ENCODE results near the gene ZMIZ1. TPM values are rescaled to one million over a fixed set of nuclear protein-coding genes. Genes with fewer than 3 reads are reported as not detected.
A peak's percentile ranks its signal among the peaks of the same experiment; 100 is the strongest.

Gene ZMIZ1
- polyA plus RNA-seq, 6 donors from 2014 or later, result 0.11 to 2.9 (median 1.5) TPM

- DNase-seq, result no peak
- H3K4me1 Mint-ChIP-seq, result peaks cover 0 to 5% (median 4%) of the 10 kb centered on the region in 3 donors
These were observed 141.1 kb downstream of the ZMIZ1 start for GRCh38 chr10:79209831-79210230.

GRCh38 chr10:79210672-79211071, 141.9 kb downstream of the ZMIZ1 start:
- no peak for DNase-seq
- ATAC-seq (ENCODE audit: low read depth in 2 of 2), result no peak
- no peaks in the 10 kb centered on the region for H3K27me3 Mint-ChIP-seq
- H3K4me3 Mint-ChIP-seq, result no peak overlapping the region
- no peaks in the 10 kb centered on the region for H3K9me3 Mint-ChIP-seq
- no peak overlapping the region for H3K27ac Mint-ChIP-seq
- no peaks in the 10 kb centered on the region for H3K36me3 Mint-ChIP-seq
- H3K4me1 Mint-ChIP-seq, result peaks cover 0 to 5% (median 4%) of the 10 kb centered on the region in 3 donors

More at GRCh38 chr10:79209831-79210230, 141.1 kb downstream of the ZMIZ1 start:
- no peaks in the 10 kb centered on the region for H3K9me3 Mint-ChIP-seq
- H3K27ac Mint-ChIP-seq, result peak overlapping the region in 1 of 6 donors; percentile 80
- H3K27me3 Mint-ChIP-seq, result no peaks in the 10 kb centered on the region
- H3K4me3 Mint-ChIP-seq, result no peak overlapping the region
- no peaks in the 10 kb centered on the region for H3K36me3 Mint-ChIP-seq
- no peak for ATAC-seq (ENCODE audit: low read depth in 2 of 2)

- ATAC-seq (ENCODE audit: low read depth in 2 of 2), result no peak
- DNase-seq, result no peak
- no peaks in the 10 kb centered on the region for H3K9me3 Mint-ChIP-seq
- H3K4me3 Mint-ChIP-seq, result no peak overlapping the region
- no peaks in the 10 kb centered on the region for H3K27me3 Mint-ChIP-seq
- peaks cover 0 to 5% (median 4%) of the 10 kb centered on the region in 3 donors for H3K4me1 Mint-ChIP-seq
- H3K36me3 Mint-ChIP-seq, result no peaks in the 10 kb centered on the region
- H3K27ac Mint-ChIP-seq, result no peak overlapping the region
These were observed 142.8 kb downstream of the ZMIZ1 start for GRCh38 chr10:79211616-79212015.

- no peaks in the 10 kb centered on the region for H3K9me3 Mint-ChIP-seq
- peak overlapping the region in 1 of 6 donors; percentile 95 for H3K27ac Mint-ChIP-seq
- H3K36me3 Mint-ChIP-seq, result no peaks in the 10 kb centered on the region
- H3K4me3 Mint-ChIP-seq, result no peak overlapping the region
- H3K4me1 Mint-ChIP-seq, result peaks cover 0 to 8% (median 0%) of the 10 kb centered on the region in 3 donors
- no peak for DNase-seq
- ATAC-seq (ENCODE audit: low read depth in 2 of 2), result no peak
- H3K27me3 Mint-ChIP-seq, result no peaks in the 10 kb centered on the region
These were observed 146.8 kb downstream of the ZMIZ1 start for GRCh38 chr10:79215531-79215930.

GRCh38 chr10:79219322-79219957, 150.7 kb downstream of the ZMIZ1 start:
- no peak for DNase-seq
- ATAC-seq (ENCODE audit: low read depth in 2 of 2), result no peak
- Mint-ChIP-seq H3K4me3 (no peak overlapping the region), H3K4me1 (peaks cover 0 to 8% (median 0%) of the 10 kb centered on the region in 3 donors), H3K36me3 (no peaks in the 10 kb centered on the region), H3K9me3 (no peaks in the 10 kb centered on the region), H3K27ac (no peak overlapping the region), H3K27me3 (peaks cover 0 to 4% (median 2%) of the 10 kb centered on the region in 3 donors)

GRCh38 chr10:79220307-79220706, 151.5 kb downstream of the ZMIZ1 start:
- ATAC-seq (ENCODE audit: low read depth in 2 of 2) (no peak), DNase-seq (no peak)
- H3K27me3 Mint-ChIP-seq, result peaks cover 0 to 7% (median 4%) of the 10 kb centered on the region in 3 donors
- H3K4me3 Mint-ChIP-seq, result no peak overlapping the region
- H3K4me1 Mint-ChIP-seq, result peaks cover 0 to 8% (median 0%) of the 10 kb centered on the region in 3 donors
- no peaks in the 10 kb centered on the region for H3K36me3 Mint-ChIP-seq
- H3K9me3 Mint-ChIP-seq, result no peaks in the 10 kb centered on the region
- peak overlapping the region in 1 of 6 donors; percentile 67 for H3K27ac Mint-ChIP-seq

GRCh38 chr10:79221110-79222051, 152.6 kb downstream of the ZMIZ1 start:
- DNase-seq (no peak), ATAC-seq (ENCODE audit: low read depth in 2 of 2) (no peak)
- no peaks in the 10 kb centered on the region for H3K36me3 Mint-ChIP-seq
- H3K4me1 Mint-ChIP-seq, result peaks cover 0 to 8% (median 0%) of the 10 kb centered on the region in 3 donors
- H3K27me3 Mint-ChIP-seq, result peaks cover 0 to 7% (median 4%) of the 10 kb centered on the region in 3 donors
- no peaks in the 10 kb centered on the region for H3K9me3 Mint-ChIP-seq
- H3K27ac Mint-ChIP-seq, result peak overlapping the region in 1 of 6 donors; percentile 63
- no peak overlapping the region for H3K4me3 Mint-ChIP-seq

GRCh38 chr10:79222186-79222585, 153.4 kb downstream of the ZMIZ1 start:
- Mint-ChIP-seq H3K27me3 (peaks cover 0 to 7% (median 4%) of the 10 kb centered on the region in 3 donors), H3K27ac (no peak overlapping the region), H3K9me3 (no peaks in the 10 kb centered on the region), H3K4me3 (no peak overlapping the region), H3K36me3 (no peaks in the 10 kb centered on the region), H3K4me1 (peaks cover 0 to 8% (median 0%) of the 10 kb centered on the region in 3 donors)
- ATAC-seq (ENCODE audit: low read depth in 2 of 2), result no peak
- no peak for DNase-seq

- H3K4me3 Mint-ChIP-seq, result no peak overlapping the region
- H3K4me1 Mint-ChIP-seq, result peaks cover 0 to 7% (median 1%) of the 10 kb centered on the region in 3 donors
- H3K36me3 Mint-ChIP-seq, result no peaks in the 10 kb centered on the region
- no peaks in the 10 kb centered on the region for H3K9me3 Mint-ChIP-seq
- ATAC-seq (ENCODE audit: low read depth in 2 of 2) (no peak), DNase-seq (no peak)
- peaks cover 0 to 7% (median 4%) of the 10 kb centered on the region in 3 donors for H3K27me3 Mint-ChIP-seq
- no peak overlapping the region for H3K27ac Mint-ChIP-seq
These were observed 154.6 kb downstream of the ZMIZ1 start for GRCh38 chr10:79223091-79224048.

GRCh38 chr10:79224263-79224949, 155.6 kb downstream of the ZMIZ1 start:
- H3K9me3 Mint-ChIP-seq, result no peaks in the 10 kb centered on the region
- peaks cover 0 to 8% (median 6%) of the 10 kb centered on the region in 3 donors for H3K4me1 Mint-ChIP-seq
- no peak for ATAC-seq (ENCODE audit: low read depth in 2 of 2)
- no peak overlapping the region for H3K27ac Mint-ChIP-seq
- DNase-seq, result no peak
- H3K36me3 Mint-ChIP-seq, result no peaks in the 10 kb centered on the region
- H3K4me3 Mint-ChIP-seq, result no peak overlapping the region
- peaks cover 0 to 7% (median 4%) of the 10 kb centered on the region in 3 donors for H3K27me3 Mint-ChIP-seq

- no peaks in the 10 kb centered on the region for H3K36me3 Mint-ChIP-seq
- no peak overlapping the region for H3K4me3 Mint-ChIP-seq
- H3K9me3 Mint-ChIP-seq, result no peaks in the 10 kb centered on the region
- DNase-seq (no peak), ATAC-seq (ENCODE audit: low read depth in 2 of 2) (no peak)
- H3K4me1 Mint-ChIP-seq, result peaks cover 1 to 10% (median 10%) of the 10 kb centered on the region in 3 donors
- no peak overlapping the region for H3K27ac Mint-ChIP-seq
- peaks cover 1 to 7% (median 4%) of the 10 kb centered on the region in 3 donors for H3K27me3 Mint-ChIP-seq
These were observed 156.2 kb downstream of the ZMIZ1 start for GRCh38 chr10:79224992-79225391.

GRCh38 chr10:79226391-79227245, 157.9 kb downstream of the ZMIZ1 start:
- peaks cover 9 to 21% (median 19%) of the 10 kb centered on the region in 3 donors for H3K4me1 Mint-ChIP-seq
- ATAC-seq (ENCODE audit: low read depth in 2 of 2) (no peak), DNase-seq (no peak)
- no peaks in the 10 kb centered on the region for H3K9me3 Mint-ChIP-seq
- no peak overlapping the region for H3K27ac Mint-ChIP-seq
- H3K4me3 Mint-ChIP-seq, result no peak overlapping the region
- H3K27me3 Mint-ChIP-seq, result peaks cover 0 to 7% (median 4%) of the 10 kb centered on the region in 3 donors
- H3K36me3 Mint-ChIP-seq, result no peaks in the 10 kb centered on the region
